Stimulated activated naive CD4-positive, alpha-beta T cell treated with Interleukin-2 at 50 U/mL for 16 hours (primary cell): Measurements from ENCODE around the gene LZTS3.
"Not testable (repeated sequence)": the region's sequence is repeated elsewhere in the genome, so short reads cannot be mapped to it uniquely, and the experiment has no call there.

ENCODE experiments used
- DNase-seq: peaks from one replicate; lab custom pipeline; 2025; lab: John Stamatoyannopoulos, UW

Gene LZTS3

GRCh38 chr20:3135507-3136070 lies 37.8 kb downstream of the LZTS3 start:
- no peak for DNase-seq

DNA sequence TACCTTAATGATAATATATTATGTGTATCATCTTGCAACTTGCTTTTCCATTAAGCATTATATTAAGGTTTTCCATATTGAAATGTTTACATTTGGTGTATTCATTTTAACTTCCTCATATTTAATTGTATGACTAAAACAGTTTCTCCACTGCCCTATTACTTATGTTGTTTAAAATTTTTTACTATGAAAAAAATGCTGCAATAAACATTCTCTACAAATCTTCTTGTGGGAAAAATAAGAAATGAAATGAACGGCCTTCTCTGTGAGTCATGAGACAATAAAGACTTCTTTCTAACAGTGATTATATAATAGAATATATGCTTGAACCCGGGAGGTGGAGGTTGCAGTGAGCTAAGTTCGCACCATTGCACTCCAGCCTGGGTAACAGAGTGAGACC lies 39.2 kb downstream of the LZTS3 start:
- DNase-seq, result no peak

DNA sequence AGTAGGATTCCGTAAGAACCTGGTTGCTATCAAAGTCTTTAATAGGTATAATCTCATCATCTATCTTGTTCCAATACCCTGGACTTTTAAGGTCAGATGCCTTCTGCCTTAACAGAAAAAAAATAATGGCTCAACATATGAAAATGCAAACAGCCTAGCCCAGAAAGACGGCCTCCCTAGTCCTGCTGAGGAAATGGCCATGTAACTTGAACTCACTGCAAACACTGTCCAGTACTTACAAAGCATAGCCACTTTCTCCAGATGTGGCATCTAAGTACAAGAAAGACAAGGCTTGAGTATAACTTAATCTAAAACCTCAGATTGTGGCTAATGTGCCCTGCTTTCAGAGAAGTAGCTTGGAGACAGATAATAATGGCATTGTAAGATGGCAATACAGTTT lies 40.2 kb downstream of the LZTS3 start:
- DNase-seq, result no peak

DNA sequence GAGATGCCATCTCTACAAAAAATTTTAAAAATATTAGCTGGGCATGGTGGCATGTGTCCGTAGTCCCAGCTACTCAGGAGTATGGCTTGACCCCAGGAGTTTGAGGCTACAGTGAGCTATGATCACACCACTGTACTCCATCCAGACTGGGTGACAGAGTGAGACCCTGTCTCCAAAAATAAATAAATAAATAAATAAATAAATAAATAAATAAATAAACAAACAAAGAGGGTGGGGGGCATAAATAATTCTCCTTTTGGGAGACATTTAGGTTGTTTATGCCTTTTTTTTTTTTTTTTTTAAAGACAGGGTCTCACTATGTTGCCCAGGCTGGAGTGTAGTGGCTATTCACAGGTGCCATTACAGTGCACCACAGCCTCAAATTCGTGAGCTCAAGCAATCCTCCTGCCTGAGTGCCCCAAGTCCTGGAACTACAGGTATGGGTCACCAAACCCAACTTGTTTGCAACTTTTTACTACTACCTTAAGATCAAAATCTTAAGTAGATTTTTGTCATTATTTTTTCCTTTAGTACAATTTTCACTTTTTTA lies 43.2 kb downstream of the LZTS3 start:
- DNase-seq, result no peak

GRCh38 chr20:3129094-3129493 lies 44.3 kb downstream of the LZTS3 start:
- DNase-seq, result no peak

GRCh38 chr20:3128275-3128984 lies 44.9 kb downstream of the LZTS3 start:
- DNase-seq, result no peak

DNA sequence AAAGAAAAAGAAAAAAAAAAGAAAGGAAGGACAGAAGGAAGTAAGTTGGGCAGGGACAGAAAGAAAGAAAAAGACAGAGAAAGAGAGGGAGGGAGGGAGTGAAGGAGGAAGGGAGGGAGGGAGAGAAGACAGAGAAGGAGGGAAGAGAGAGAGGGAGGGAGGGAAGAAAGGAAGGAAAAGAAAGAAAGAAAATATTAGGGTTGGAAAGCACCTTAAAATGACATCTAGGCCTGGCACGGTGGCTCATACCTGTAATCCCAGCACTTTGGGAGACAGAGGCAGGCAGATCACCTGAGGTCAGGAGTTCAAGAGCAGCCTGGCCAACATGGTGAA lies 46.9 kb downstream of the LZTS3 start:
- no peak for DNase-seq

GRCh38 chr20:3125776-3126526 lies 47.4 kb downstream of the LZTS3 start:
- DNase-seq, result not testable (repeated sequence)

DNA sequence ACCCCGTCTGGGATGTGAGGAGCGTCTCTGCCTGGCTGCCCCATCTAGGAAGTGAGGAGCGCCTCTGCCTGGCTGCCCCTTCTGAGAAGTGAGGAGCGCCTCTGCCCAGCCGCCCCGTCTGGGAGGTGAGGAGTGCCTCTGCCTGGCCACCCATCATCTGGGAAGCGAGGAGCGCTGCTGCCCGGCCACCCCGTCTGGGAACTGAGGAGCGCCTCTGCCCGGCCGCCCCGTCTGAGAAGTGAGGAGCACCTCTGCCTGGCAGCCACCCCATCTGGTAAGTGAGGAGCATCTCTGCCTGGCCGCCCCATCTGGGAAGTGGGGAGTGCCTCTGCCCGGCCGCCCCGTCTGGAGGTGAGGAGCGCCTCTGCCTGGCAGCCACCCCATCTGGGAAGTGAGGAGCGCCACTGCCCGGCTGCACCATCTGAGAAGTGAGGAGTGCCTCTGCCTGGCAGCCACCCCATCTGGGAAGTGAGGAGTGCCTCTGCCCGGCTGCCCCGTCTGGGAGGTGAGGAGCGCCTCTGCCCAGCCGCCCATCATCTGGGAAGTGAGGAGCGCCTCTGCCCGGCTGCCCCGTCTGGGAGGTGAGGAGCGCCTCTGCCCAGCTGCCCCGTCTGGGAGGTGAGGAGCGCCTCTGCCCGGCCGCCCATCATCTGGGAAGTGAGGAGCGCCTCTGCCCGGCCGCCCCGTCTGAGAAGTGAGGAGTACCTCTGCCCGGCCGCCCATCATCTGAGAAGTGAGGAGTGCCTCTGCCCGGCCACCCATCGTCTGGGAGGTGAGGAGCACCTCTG lies 48.4 kb downstream of the LZTS3 start:
- not testable (repeated sequence) for DNase-seq

DNA sequence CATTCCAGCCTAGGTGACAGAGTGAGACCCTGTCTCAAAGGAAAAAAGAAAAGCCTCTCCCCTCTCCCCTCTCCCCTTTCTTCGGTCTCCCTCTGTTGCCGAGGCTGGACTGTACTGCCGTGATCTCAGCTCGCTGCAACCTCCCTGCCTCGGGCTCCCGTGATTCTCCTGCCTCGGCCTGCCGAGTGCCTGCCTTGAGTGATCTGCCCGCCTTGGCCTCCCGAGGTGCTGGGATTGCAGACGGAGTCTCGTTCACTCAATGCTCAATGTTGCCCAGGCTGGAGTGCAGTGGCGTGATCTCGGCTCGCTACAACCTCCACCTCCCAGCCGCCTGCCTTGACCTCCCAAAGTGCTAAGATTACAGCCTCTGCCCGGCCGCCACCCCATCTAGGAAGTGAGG lies 49.2 kb downstream of the LZTS3 start:
- DNase-seq, result not testable (repeated sequence)

DNA sequence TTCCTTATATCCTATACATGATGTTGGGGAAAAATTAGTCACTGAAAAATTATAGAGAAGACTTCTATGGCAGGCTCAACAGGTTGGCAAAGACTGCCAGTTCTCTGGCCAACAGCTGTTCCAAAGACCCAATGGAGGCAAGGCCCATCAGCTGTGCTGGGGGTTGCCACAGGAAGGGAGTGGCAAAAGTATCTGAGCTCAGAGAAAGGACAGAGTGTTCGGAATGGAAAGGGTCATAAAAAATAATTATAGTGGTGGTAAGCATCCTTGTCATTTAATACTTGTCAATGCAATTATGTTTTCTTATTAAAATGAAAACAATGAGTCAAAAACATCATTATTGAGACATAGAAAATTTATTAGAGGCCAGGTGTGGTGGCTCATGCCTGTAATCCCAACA lies 49.8 kb downstream of the LZTS3 start:
- no peak for DNase-seq

DNA sequence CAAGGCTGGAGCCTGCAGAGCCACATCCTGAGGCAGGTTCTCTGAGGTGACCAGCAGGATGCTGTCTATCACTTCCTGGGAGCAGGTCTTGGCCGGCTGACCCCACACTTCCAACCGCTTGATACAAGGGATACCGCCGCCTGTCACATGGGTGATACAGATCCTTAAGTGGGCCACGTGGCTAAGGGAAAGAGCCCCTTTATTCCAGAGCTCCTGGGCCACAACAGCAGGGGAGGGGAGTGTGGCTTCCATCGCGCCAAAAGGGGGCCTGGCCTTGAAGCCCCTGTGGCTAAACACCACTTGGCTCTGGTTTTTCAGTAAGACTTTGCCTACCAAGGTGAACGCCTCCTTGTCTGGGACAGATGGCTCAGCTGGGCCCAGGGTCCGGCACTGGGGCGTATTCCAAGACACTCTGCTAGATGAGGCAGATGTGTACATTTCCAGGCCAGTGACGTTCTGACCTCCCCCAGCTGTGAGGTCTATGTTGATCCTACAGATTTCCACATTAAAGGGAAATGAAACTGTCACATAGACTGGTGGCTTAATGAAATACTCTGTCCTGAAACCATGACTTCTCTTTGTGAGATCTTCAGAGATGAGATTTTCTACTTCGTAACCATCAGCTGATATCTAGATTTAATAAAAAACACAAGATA lies 51.3 kb downstream of the LZTS3 start:
- no peak for DNase-seq

- no peak for DNase-seq
Measured at GRCh38 chr20:3121271-3121911, 52.0 kb downstream of the LZTS3 start.

GRCh38 chr20:3119044-3119443 lies 54.3 kb downstream of the LZTS3 start:
- DNase-seq, result no peak

DNA sequence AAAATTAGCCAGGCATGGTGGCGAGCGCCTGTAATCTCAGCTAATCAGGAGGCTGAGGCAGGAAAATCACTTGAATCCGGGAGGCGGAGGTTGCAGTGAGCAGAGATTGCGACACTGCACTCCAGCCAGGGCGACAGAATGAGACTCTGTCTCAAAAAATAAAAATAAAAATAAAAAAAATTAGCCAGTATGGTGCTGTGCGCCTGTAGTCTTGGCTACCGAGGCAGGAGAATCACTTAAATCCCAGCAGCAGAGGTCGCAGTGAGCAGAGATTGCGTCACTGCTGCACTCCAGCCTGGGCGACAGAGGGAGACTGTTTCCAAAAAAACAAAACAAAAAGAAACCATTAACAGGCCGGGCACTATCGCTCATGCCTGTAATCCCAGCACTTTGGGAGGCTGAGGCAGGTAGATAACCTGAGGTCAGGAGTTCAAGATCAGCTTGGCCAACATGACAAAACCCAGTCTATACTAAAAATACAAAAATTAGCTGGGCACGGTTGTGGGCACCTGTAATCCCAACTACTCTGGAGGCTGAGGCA lies 55.4 kb downstream of the LZTS3 start:
- not testable (repeated sequence) for DNase-seq

DNA sequence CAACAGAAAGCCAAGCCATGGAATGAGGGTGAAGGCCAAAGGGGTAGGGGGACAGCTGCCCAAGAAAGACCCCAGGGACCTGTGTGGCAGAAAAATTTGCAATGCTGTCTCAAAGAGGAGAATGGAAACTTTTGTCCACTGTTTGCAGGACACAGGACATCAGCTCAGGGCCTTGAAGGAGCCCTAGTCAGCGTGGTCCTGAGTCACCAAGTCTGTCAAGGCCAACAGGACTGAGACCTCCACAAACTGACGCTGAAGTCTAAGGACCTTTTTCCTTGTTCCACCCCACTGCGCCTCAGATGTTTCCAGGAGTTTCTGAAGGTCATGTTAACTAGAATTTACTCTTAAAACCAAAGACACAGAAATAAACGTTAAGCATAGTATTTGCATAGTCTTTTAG lies 57.0 kb downstream of the LZTS3 start:
- no peak for DNase-seq

DNA sequence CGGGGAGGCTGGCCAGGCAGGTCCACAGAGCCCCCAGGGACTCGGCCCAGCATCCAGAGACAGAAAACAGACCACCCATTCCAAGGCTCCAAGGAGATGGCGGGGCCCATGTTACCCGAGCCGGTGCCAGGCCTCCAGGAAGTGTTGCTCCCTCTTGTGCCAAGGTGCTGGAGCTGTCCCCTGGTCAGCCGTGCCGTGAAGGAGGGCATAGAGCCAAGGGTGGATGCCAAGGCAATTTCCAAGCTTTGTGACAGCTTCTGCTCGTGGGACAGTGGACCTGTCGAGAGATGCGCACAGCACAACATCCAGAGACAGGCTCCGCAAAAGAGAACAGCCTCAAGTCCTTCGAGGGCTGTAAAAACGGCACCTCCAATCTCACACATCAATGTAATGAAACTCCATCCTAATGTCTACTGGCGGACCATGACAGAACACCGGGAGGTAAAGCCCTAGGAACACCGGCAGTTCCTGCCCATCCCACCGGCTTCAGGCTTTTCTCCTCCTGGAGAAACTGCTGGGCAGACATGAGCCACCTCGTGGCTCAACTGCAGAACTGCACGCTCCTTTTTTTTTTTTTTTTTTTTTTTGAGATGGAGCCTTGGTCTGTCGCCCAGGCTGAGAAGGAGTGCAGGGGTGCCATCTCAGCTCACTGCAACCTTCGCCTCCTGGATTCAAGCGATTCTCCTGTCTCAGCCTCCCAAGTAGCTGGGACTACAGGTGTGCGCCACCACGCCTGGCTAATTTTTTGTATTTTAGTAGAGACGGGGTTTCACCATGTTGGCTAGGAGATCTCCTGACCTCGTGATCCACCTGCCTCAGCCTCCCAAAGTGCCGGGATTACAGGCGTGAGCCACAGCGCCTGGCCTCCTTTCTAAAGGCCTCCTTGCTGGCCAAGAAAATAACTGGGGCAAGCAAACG lies 57.9 kb downstream of the LZTS3 start:
- DNase-seq, result no peak
